Fibroblast of the conjunctiva (primary cell): ENCODE data around the gene C12orf54.
"Not testable (repeated sequence)": the region's sequence is repeated elsewhere in the genome, so short reads cannot be mapped to it uniquely, and the experiment has no call there.

Source experiments
- DNase-seq: peaks from one replicate; pipeline ENCODE4 v3.0.0-alpha.2; 2010; ENCODE audit warnings: low read depth

C12orf54 gene

DNA sequence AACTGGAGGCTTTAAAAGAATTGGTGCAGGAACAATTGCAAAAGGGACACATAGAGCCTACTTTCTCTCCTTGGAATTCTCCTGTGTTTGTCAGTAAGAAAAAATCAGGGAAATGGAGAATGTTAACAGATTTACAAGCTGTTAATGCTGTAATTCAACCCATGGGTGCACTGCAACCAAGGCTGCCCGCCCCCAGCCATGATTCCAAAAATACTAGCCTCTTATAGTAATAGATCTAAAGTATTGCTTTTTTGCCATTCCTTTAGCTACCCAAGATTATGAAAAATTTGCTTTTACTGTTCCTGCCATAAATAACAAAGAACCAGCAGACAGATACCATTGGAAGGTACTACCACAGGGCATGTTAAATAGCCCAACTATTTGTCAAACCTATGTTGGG, 27.8 kb downstream of the C12orf54 start:
- no peak for DNase-seq

- DNase-seq, result no peak
These were observed 30.6 kb downstream of the C12orf54 start for GRCh38 chr12:48512855-48513254.

DNA sequence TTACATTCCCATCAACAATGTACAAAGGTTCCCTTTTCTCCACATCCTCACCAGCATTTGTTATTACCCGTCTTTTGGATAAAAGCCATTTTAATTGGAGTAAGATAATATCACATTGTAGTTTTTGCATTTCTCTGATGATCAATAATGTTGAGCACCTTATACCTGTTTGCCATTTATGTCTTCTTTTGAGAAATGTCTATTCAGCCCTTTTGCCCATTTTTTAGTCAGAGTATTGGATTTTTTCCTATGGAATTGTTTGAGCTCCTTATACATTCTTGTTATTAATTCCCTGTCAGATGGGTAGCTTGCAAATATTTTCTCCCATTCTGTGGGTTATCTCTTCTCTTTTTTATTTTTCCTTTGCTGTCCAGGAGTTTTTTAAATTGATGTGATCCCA, 32.4 kb downstream of the C12orf54 start:
- DNase-seq, result no peak

GRCh38 chr12:48520381-48520780, 38.1 kb downstream of the C12orf54 start:
- DNase-seq, result not testable (repeated sequence)

- DNase-seq, result no peak
These were observed 43.0 kb downstream of the C12orf54 start, which contains the start of gene OR8S1 for GRCh38 chr12:48525332-48525731. Gene OR8S1 (plus strand): TSS chr12:48525632. CDS start chr12:48525632, 0 bp downstream.

DNA sequence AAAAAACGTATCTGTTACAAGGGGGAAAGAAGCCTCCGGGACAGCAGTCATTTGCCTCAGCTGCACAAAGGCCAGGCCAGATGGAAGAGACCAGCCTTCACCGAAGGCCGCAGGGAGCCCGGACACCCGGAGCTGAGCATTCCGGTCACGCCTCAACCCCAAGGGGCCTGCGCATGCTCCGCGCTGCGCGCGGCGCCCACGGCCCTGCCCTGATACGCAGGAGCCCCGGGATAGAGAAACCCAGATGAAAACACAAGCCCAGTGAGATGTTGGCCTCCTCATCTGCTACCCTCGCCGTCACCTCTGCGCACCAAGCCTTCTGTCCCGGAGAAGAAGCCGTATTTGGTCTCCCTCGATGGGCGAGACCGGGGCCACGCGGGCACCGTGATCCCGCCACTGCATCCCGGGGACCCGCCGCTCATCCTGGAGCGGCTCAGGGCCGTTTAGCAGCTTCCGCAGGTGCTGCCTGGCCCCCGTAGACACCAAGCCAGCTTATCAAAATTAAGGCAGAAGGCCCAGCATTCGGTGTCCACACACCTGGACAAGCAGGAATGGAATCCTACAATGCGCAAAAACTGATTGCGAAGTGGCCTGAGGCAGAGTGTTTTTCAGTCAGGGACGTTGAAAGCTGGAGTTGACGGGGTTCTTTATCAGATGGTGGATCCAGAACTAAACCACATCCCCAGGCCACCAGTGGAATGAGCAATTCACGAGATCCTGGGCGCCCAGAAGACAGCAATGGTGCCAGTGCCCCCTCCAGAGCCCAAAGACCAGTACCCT, 45.8 kb downstream of the C12orf54 start:
- DNase-seq, result no peak

- no peak for DNase-seq
These were observed 50.3 kb downstream of the C12orf54 start for GRCh38 chr12:48532601-48533000.

- DNase-seq, result no peak
These were observed 54.3 kb downstream of the C12orf54 start for GRCh38 chr12:48536602-48537001.

DNA sequence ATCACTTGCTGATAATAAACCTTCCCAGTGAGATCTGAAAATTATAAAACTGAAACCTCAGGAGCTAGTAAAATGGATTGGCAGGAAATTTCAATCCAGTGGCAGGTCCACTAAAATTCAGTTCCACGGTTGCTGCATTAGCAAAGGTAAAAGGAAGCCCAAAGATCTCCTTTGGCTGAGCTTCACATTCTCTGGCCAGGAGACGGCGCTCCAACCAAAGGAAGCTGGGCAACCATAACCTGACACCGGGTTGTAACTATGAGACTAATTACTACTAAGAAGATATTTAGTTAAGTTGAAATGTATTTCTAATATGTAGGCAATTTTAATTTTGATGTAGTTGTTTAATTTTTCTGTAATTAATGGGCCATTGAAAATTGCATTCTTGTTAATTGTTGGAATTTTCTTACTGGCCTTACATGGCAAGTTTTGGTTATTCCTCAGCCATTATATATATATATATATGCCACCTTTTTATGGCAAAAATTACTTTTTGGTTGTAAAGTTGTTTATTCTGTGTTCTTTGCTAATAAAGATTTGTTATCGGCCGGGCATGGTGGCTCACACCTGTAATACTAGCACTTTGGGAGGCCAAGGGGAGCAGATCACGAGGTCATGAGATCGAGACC, 60.1 kb downstream of the C12orf54 start:
- no peak for DNase-seq

DNA sequence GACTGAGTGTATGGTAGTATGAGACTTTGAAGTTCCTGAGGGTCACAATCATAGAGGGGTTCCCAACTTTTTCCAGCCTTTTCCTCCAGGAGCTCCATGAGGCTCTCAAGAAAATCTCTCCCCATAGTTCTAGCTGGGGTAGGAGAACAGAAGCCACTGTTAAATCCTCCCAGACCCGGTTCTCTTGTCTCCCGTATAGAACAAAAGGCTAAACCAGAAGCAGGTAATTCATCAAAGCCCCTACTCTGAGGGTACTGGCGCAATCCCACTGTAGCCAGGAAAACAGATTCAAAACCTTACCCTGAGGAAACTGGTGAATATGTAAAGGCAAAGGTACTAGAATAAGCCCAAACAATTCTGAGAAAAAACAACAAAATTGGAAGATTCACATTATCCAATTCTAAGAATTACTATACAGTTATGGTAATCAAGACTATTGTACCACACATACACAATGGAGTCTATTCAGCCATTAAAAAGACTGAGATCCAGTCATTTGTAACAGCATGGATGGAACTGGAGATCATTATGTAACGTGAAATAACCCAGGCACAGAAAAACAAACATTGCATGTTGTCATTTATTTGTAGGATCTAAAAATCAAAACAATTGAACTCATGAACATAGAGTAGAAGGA, 63.7 kb downstream of the C12orf54 start:
- DNase-seq, result no peak
